AG04450 (cell line): ENCODE results near the gene INO80D. TPM values are rescaled to one million over a fixed set of nuclear protein-coding genes. Genes with fewer than 3 reads are reported as not detected.
"Not testable (repeated sequence)": the region's sequence is repeated elsewhere in the genome, so short reads cannot be mapped to it uniquely, and the experiment has no call there.

Experiments used
- CTCF ChIA-PET: fragments of 300-600, 350-600 bp; formaldehyde crosslinking; extraction: SDS; loops from one replicate; lab custom pipeline; 2022; ENCODE audit warnings: antibody characterized with exemption, inconsistent platforms; lab: Charles Lee
- POLR2A ChIA-PET: fragments of 350-600 bp; formaldehyde crosslinking; extraction: SDS; loops from one replicate; lab custom pipeline; 2021; ENCODE audit warnings: antibody characterized with exemption, inconsistent platforms; lab: Yijun Ruan, JAX
- DNase-seq: peaks from one replicate; pipeline ENCODE4 v3.0.0-alpha.2; 2011; ENCODE audit warnings: low read depth, low spot score
- H3K27ac ChIP-seq: one replicate; pipeline ENCODE4 v1.5.1; 2012; ENCODE audit warnings: low read depth, low read length, control low read depth
- H3K27me3 ChIP-seq: one replicate; pipeline ENCODE4 v1.6.0; 2012; ENCODE audit warnings: low read length; ENCODE audit not compliant: control insufficient read depth, insufficient read depth
- H3K4me3 ChIP-seq: 2 replicates; pipeline ENCODE4 v1.5.1; 2011; ENCODE audit warnings: mild to moderate bottlenecking, low read depth, low read length, control low read depth
- H3K9me3 ChIP-seq: 2 replicates; pipeline ENCODE4 v1.5.1; 2012; ENCODE audit warnings: low read length; ENCODE audit not compliant: control insufficient read depth, insufficient read depth
- polyA plus RNA-seq: library from polyadenylated mRNA; depleted of rRNA; stranded (reverse); fragments of >200 nt; gene quantifications from 2 replicates; pipeline ENCODE4 v1.2.3, GENCODE V29; 2011
- TF ChIP-seq, protein P1 (sequence below): IDR thresholded peaks from 2 replicates; pipeline ENCODE4 v1.5.1; 2011; ENCODE audit warnings: low read depth, low read length, control low read depth, inconsistent platforms

Gene INO80D
- polyA plus RNA-seq, 1 experiment = 3.4 TPM

DNA sequence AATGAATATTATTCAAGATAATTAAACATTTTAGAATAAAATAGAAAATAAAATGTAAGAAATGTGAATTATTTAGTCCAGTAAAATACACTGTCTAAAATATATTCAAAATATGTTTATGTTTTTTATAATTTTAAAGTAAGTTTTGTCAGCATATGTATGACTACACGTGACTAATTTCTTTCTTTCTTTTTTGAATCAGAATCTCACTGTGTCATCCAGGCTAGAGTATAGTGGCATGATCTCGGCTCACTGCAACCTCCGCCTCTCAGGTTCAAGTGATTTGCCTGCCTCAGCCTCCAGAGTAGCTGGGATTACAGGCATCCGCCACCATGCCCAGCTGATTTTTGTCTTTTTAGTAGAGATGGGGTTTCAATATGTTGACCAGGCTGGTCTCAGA lies 19.1 kb upstream of the INO80D start:
- ChIA-PET CTCF (no interaction called here), POLR2A (no interaction called here)
- no peak overlapping the region for H3K4me3 ChIP-seq
- H3K9me3 ChIP-seq = peaks cover 5% of the 10 kb centered on the region; the same call in 1 of the 2 replicates
- TF ChIP-seq, protein P1, sequence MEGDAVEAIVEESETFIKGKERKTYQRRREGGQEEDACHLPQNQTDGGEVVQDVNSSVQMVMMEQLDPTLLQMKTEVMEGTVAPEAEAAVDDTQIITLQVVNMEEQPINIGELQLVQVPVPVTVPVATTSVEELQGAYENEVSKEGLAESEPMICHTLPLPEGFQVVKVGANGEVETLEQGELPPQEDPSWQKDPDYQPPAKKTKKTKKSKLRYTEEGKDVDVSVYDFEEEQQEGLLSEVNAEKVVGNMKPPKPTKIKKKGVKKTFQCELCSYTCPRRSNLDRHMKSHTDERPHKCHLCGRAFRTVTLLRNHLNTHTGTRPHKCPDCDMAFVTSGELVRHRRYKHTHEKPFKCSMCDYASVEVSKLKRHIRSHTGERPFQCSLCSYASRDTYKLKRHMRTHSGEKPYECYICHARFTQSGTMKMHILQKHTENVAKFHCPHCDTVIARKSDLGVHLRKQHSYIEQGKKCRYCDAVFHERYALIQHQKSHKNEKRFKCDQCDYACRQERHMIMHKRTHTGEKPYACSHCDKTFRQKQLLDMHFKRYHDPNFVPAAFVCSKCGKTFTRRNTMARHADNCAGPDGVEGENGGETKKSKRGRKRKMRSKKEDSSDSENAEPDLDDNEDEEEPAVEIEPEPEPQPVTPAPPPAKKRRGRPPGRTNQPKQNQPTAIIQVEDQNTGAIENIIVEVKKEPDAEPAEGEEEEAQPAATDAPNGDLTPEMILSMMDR = no peak
- no peak overlapping the region for H3K27ac ChIP-seq
- DNase-seq = no peak
- H3K27me3 ChIP-seq = no peaks in the 10 kb centered on the region

DNA sequence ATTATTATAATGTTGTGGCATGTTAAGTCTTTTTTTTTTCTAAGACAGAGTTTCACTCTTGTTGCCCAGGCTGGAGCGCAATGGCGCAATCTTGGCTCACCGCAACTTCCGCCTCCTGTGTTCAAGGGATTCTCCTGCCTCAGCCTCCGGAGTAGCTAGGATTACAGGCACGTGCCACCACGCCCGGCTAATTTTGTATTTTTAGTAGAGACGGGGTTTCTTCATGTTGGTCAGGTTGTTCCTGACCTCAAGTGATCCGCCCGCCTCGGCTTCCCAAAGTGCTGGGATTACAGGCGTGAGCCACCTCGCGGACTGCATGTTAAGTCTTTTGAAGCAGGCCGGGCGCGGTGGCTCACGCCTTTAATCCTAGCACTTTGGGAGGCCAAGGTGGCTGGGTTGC lies 12.9 kb upstream of the INO80D start:
- CTCF ChIA-PET, H3K9me3 ChIP-seq, POLR2A ChIA-PET, H3K27me3 ChIP-seq, DNase-seq, H3K27ac ChIP-seq, H3K4me3 ChIP-seq: not testable (repeated sequence)

DNA sequence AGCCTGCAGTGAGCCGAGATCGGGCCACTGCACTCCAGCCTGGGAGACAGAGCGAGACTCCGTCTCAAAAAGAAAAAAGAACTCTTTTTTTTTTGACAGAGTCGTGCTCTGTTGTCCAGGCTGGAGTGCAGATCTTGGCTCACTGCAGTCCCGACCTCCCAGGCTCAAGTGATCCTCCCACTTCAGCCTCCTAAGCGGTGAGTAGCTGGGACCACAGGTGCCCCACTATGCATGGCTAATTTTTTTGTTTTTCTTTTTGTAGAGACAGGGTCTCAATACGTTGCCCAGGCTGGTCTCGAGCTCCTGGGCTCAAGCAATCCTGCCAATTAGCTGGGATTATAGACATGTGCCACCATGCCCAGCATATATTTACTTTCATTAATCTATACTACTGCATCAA lies 12.5 kb upstream of the INO80D start:
- Histone ChIP-seq H3K9me3 (no peaks in the 10 kb centered on the region), H3K27me3 (no peaks in the 10 kb centered on the region), H3K4me3 (no peak overlapping the region), H3K27ac (no peak overlapping the region)
- TF ChIP-seq, protein P1 = no peak
- DNase-seq = no peak
- CTCF ChIA-PET = no interaction called here
- POLR2A ChIA-PET = no interaction called here

DNA sequence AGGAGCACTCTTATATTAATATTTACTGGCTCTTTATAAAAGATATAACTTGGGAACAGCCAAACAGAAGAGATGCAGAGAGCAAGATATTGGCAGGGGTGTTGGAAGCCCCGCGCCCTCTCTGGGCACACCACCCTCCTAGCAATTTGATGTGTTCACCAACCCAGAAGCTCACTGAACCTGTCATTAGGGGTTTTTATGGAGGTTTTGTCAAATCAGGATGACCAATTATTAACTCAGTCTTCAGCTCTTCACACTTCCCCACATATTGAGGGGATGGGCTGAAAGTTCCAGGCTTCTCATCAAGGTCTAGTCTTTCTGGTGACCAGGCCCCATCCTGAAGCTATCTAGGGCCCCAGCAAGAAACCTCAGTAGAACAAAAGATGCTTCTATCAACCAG lies 10.9 kb upstream of the INO80D start:
- no peak for DNase-seq
- TF ChIP-seq, protein P1 = no peak
- ChIA-PET CTCF (interaction anchor here (1.2 to 2.2 kb wide), 2 partner anchors 9 to 10 kb away, joined by 4 to 18 read pairs; partner anchors contain the start of gene INO80D), POLR2A (interaction anchor here (0.6 to 0.8 kb wide), 2 partner anchors 11 to 12 kb away, joined by 3 read pairs; partner anchors contain the start of gene INO80D)
- Histone ChIP-seq H3K4me3 (no peak overlapping the region), H3K9me3 (no peaks in the 10 kb centered on the region), H3K27ac (no peak overlapping the region), H3K27me3 (no peaks in the 10 kb centered on the region)

DNA sequence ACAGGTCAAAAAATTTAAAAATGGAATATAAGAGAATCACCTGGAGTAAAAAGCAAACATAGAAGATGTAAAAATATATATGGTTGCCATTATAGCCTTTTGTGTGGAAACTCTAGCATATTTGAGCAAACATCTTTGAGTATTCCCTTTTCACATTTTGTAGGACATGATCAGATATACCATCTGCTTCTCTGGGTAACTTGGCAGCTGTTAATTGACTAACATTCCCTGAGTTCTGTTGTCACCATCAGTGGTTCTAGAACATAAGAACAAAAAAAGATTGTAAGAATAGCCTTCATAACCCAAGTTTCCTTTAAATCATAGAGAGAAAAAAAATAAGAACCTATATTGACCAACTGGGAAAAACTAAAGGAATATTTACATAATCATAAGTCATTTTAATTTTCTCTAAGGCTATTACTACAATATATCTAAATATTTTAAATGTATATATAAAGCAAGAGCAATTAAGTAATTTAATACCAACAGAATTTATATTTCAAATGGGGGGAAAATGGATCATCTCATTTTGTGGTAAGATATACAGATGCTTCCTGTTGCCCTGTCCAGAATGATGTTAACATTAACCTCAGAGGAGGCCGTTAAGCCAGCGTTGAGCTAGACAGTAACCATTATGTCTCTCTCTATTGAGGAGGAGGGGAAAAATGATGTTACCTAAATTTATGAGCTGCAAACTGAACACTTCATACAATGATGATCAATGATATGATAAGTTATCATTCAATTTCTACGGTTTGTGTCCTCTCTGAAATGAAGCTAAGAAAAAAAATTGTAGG lies 9.8 kb upstream of the INO80D start:
- ChIA-PET POLR2A (no interaction called here), CTCF (interaction anchor here (0.7 to 2.2 kb wide), 3 partner anchors 9 to 11 kb away, joined by 3 to 18 read pairs (median 4); partner anchors contain the start of gene INO80D)
- Histone ChIP-seq H3K4me3 (no peak overlapping the region), H3K9me3 (no peaks in the 10 kb centered on the region), H3K27ac (no peak overlapping the region), H3K27me3 (no peaks in the 10 kb centered on the region)
- TF ChIP-seq, protein P1 = no peak
- DNase-seq = no peak
